Endodermal cell (in vitro differentiated cells): ENCODE data around the gene STAP2. TPM values are rescaled to one million over a fixed set of nuclear protein-coding genes. Genes with fewer than 3 reads are reported as not detected.
"Not testable (repeated sequence)": the region's sequence is repeated elsewhere in the genome, so short reads cannot be mapped to it uniquely, and the experiment has no call there.

Source experiments
- DNase-seq: peaks from one replicate; pipeline ENCODE4 v3.0.0-alpha.2; 2017
- H3K27ac ChIP-seq: 2 replicates; pipeline ENCODE4 v1.5.1; 2013; ENCODE audit warnings: mild to moderate bottlenecking, low read depth, low read length, moderate library complexity
- H3K27me3 ChIP-seq: 2 replicates; pipeline ENCODE4 v1.6.1; 2013; ENCODE audit warnings: mild to moderate bottlenecking, low read length, moderate library complexity; ENCODE audit not compliant: insufficient read depth, control insufficient read depth, poor library complexity, severe bottlenecking
- H3K36me3 ChIP-seq: 2 replicates; pipeline ENCODE4 v1.7.0; 2013; ENCODE audit warnings: mild to moderate bottlenecking, low read length, moderate library complexity; ENCODE audit not compliant: control insufficient read depth, insufficient read depth
- H3K4me1 ChIP-seq: one replicate; pipeline ENCODE4 v1.7.0; 2013; ENCODE audit warnings: low read length; ENCODE audit not compliant: control insufficient read depth, insufficient read depth
- H3K4me3 ChIP-seq: 2 replicates; pipeline ENCODE4 v1.5.1; 2013; ENCODE audit warnings: mild to moderate bottlenecking, low read length, moderate library complexity
- H3K9ac ChIP-seq: 2 replicates; pipeline ENCODE4 v1.6.1; 2013; ENCODE audit warnings: mild to moderate bottlenecking, low read length, moderate library complexity; ENCODE audit not compliant: poor library complexity, severe bottlenecking; ENCODE audit errors: extremely low read depth
- H3K9me3 ChIP-seq: 2 replicates; pipeline ENCODE4 v1.6.1; 2013; ENCODE audit warnings: mild to moderate bottlenecking, low read length, moderate library complexity; ENCODE audit not compliant: control insufficient read depth
- H3K27ac Mint-ChIP-seq: 2 replicates; pipeline ENCODE4 v1.8.0; 2020; ENCODE audit warnings: mixed read lengths
- H3K27me3 Mint-ChIP-seq: 2 replicates; pipeline ENCODE4 v1.8.0; 2021; ENCODE audit warnings: mild to moderate bottlenecking, mixed read lengths; ENCODE audit not compliant: insufficient read depth
- H3K36me3 Mint-ChIP-seq: 2 replicates; pipeline ENCODE4 v1.8.0; 2020; ENCODE audit warnings: low read depth, mixed read lengths
- H3K4me1 Mint-ChIP-seq: 2 replicates; pipeline ENCODE4 v1.8.0; 2020; ENCODE audit warnings: mixed read lengths
- H3K4me3 Mint-ChIP-seq: 2 replicates; pipeline ENCODE4 v1.8.0; 2020; ENCODE audit warnings: mild to moderate bottlenecking, moderate library complexity, mixed read lengths
- H3K9me3 Mint-ChIP-seq: 2 replicates; pipeline ENCODE4 v1.8.0; 2020; ENCODE audit warnings: mild to moderate bottlenecking, mixed read lengths
- CTCF ChIP-seq: fragments of 200-600 bp; sonication (generic); conservative IDR thresholded peaks from 2 replicates; pipeline ENCODE4 v1.5.0; 2021; ENCODE audit warnings: antibody characterized with exemption, mild to moderate bottlenecking
- WGBS, 2 experiments: methylation state at CpG; one replicate each; pipeline versions ENCODE4 v1.1.5 to v1.1.7; 2013; ENCODE audit warnings: missing lambda C conversion rate in 2 of 2, mixed read lengths in 1 of 2; ENCODE audit not compliant: insufficient coverage in 1 of 2, insufficient read length in 1 of 2; 5-methylcytosine and 5-hydroxymethylcytosine counted together
- total RNA-seq, 2 donors: library from RNA; stranded (reverse); fragmentation: NEBNext Ultra II Directional in 1 of 2; extraction: Animal tissue kit (Norgen Biotek cat#: 25700) in 1 of 2; gene quantifications; 2 replicates in 1 of 2; 3 replicates in 1 of 2; pipeline ENCODE4 v1.2.1, GENCODE V29; 2021

STAP2 gene
- total RNA-seq, 2 donors from 2014 or later: 12.7 to 13.3 TPM

DNA sequence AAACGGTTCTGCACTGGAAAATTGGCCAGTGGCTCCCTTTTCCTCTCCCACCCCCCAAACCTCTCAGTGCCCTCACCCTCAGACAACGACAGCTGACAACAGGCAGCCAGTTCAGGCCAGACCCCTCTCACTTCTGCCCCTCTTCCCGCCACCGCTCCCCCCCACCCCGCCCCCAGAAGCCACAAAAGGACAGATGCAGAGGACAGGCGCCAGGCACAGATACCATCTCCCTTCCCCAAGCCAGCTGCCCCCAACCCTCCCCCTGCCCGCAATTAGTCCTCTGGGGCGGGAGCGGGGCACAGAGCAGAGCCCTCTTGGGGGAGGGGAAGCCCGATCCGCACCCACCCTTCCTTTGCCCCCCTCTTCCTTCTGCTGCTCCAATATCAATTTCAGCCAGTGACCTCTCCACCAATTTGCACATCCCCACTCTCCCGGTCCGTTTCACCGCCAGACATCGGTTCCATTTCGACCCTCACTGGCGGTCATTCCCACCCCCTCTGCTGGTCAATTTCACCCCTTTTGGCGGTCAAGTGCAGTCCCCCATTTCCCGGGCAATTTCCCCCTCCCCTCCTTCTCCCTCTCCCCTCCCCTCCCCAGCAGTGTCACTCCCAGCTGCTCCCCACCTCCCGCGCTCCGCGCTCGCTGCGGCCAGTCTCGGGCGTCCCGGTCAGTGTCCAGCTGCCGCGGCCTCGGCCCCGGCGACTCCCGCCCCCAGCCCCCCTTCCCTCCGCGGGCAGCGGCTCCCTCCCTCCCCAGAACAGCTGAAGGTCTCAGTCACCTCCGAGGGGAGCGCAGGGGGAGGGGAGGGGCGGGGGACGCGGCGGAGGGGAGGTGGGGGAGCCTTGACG lies 60.0 kb downstream of the STAP2 start, which contains the start of gene SHD:
Gene SHD (plus strand): TSS at position 848 of the 848 bp plus-strand sequence. CDS start 798 bp downstream, outside the sequence.
- peak within 1 kb of the TSS; percentile 63 for H3K4me3 Mint-ChIP-seq
- H3K27me3 Mint-ChIP-seq: peaks cover 50% of the 10 kb centered on the region

GRCh38 chr19:4278010-4278409 lies 60.6 kb downstream of the STAP2 start:
- peaks cover 2% of the 10 kb centered on the region for H3K4me1 Mint-ChIP-seq
- H3K4me3 Mint-ChIP-seq: peak overlapping the region; percentile 63
- no peak overlapping the region for H3K9ac ChIP-seq
- H3K36me3 ChIP-seq: no peaks in the 10 kb centered on the region
- H3K27ac ChIP-seq: no peak overlapping the region
- no peak for TF ChIP-seq CTCF
- H3K27me3 ChIP-seq: peaks cover 40% of the 10 kb centered on the region
- H3K27ac Mint-ChIP-seq: no peak overlapping the region
- peaks cover 44% of the 10 kb centered on the region for H3K27me3 Mint-ChIP-seq
- DNase-seq: peak; percentile 56
- no peaks in the 10 kb centered on the region for H3K36me3 Mint-ChIP-seq
- no peaks in the 10 kb centered on the region for H3K9me3 ChIP-seq
- H3K9me3 Mint-ChIP-seq: no peaks in the 10 kb centered on the region
- no peaks in the 10 kb centered on the region for H3K4me1 ChIP-seq
- no peak overlapping the region for H3K4me3 ChIP-seq
- WGBS, 2 experiments: 59 to 67% methylated on average over 3 to 4 of the region's 4 CpGs

More for the DNA sequence above, 60.0 kb downstream of the STAP2 start, which contains the start of gene SHD:
- Mint-ChIP-seq H3K27ac (no peak within 1 kb of the TSS), H3K4me1 (peaks cover 2% of the 10 kb centered on the region), H3K9me3 (no peaks in the 10 kb centered on the region), H3K36me3 (no peaks in the 10 kb centered on the region)
- Histone ChIP-seq H3K27ac (peak within 1 kb of the TSS; percentile 44), H3K9me3 (no peaks in the 10 kb centered on the region), H3K27me3 (peaks cover 42% of the 10 kb centered on the region), H3K36me3 (no peaks in the 10 kb centered on the region), H3K9ac (peak within 1 kb of the TSS; percentile 15), H3K4me1 (no peaks in the 10 kb centered on the region), H3K4me3 (peak within 1 kb of the TSS; percentile 71)
- peak; percentile 75 for DNase-seq
- WGBS, 2 experiments: 4 to 7% methylated on average over 6 to 34 of the region's 44 CpGs
- no peak for TF ChIP-seq CTCF

DNA sequence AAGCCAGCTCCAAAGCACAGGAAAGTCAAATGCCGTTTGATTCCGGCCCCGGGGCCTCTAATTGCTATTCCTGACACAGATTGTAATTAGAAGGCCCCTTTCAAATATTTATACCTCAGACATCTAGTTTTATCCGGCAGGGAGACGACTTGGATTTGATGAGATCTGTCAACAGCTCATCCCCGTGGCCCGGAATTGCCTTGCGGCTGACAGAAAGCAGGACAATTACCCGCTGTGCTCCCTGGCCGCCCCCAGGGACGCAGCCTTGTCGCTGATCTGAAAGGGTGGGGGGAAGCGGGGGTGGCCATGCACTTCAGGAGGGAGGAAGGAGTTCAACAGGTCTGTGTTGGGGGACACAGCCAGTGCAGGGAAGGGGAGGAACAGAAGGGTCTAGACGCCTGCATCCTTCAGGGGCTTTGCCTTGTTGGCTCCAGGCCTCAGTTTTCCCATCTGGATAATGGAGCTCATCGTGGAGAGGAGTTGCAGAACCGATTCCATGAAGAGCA lies 61.4 kb downstream of the STAP2 start:
- Histone ChIP-seq H3K27me3 (peaks cover 35% of the 10 kb centered on the region), H3K36me3 (no peaks in the 10 kb centered on the region), H3K27ac (no peak overlapping the region), H3K4me1 (no peaks in the 10 kb centered on the region), H3K9ac (no peak overlapping the region), H3K9me3 (no peaks in the 10 kb centered on the region), H3K4me3 (no peak overlapping the region)
- no peak for TF ChIP-seq CTCF
- 37 to 69% methylated on average over 7 to 16 of the region's 16 CpGs for WGBS, 2 experiments
- Mint-ChIP-seq H3K4me1 (peaks cover 2% of the 10 kb centered on the region), H3K27ac (no peak overlapping the region), H3K27me3 (peaks cover 38% of the 10 kb centered on the region), H3K9me3 (no peaks in the 10 kb centered on the region), H3K4me3 (no peak overlapping the region), H3K36me3 (peaks cover under 1% of the 10 kb centered on the region)
- no peak for DNase-seq

- not testable (repeated sequence) for H3K36me3 ChIP-seq, H3K9me3 Mint-ChIP-seq, H3K27ac ChIP-seq, H3K9me3 ChIP-seq, H3K4me3 Mint-ChIP-seq, H3K27me3 ChIP-seq, H3K4me1 Mint-ChIP-seq, H3K4me1 ChIP-seq, H3K9ac ChIP-seq, DNase-seq, H3K4me3 ChIP-seq, H3K27ac Mint-ChIP-seq
- Mint-ChIP-seq H3K36me3 (peaks cover 14% of the 10 kb centered on the region), H3K27me3 (peaks cover 11% of the 10 kb centered on the region)
- WGBS, 2 experiments: 90 to 94% methylated on average over 5 to 6 of the region's 6 CpGs
These were observed 64.3 kb downstream of the STAP2 start for GRCh38 chr19:4274321-4274686.
